OCI-LY3 (cell line): Measurements from ENCODE around the gene ATP1A1.

Source experiments
- CTCF ChIP-seq: fragments of 200-600, 300-600 bp; sonication (generic); IDR thresholded peaks from 2 replicates; pipeline ENCODE4 v1.5.1; 2014; ENCODE audit warnings: antibody characterized with exemption, low read length, low read depth
- EZH2phosphoT487 ChIP-seq: fragments of 200-600 bp; shearing (Covaris generic); IDR thresholded peaks from 2 replicates; pipeline ENCODE4 v1.6.1; 2018; ENCODE audit warnings: antibody characterized with exemption, mixed run types, low read depth

DNA sequence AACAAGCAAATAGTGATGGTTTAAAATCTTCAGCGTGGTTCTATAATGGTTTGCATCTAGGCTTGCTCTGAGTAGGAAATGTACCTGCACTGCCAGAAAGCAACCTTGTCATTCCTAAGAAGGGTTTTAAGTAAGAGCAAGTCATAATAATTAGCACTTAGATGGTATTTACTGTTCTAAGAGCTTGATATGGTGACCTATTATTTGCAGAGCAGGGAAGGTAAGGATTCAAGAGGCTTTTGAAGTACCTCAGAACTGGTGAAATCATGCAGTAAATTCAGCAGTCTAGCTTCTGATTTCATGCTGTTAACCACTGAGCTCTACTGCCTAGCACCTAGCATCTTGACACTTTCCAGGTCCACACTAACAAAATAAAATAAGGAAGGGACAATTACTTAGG is 23.7 kb downstream of the ATP1A1 start:
- TF ChIP-seq CTCF (no peak), EZH2phosphoT487 (no peak)
